GM06990 (cell line): ENCODE data around the gene PRKN.

ENCODE experiments used
- DNase-seq: peaks from one replicate; pipeline ENCODE4 v3.0.0-alpha.2; 2011; ENCODE audit not compliant: insufficient read length; ENCODE audit errors: extremely low read depth
- H3K27me3 ChIP-seq: replicated peaks from 2 replicates; pipeline ENCODE4 v1.6.0; 2011; ENCODE audit warnings: low read length; ENCODE audit not compliant: control insufficient read depth, insufficient read depth
- H3K36me3 ChIP-seq: 2 replicates; pipeline ENCODE4 v1.5.1; 2011; ENCODE audit warnings: low read length; ENCODE audit not compliant: control insufficient read depth, insufficient read depth
- H3K4me3 ChIP-seq: replicated peaks from 2 replicates; pipeline ENCODE4 v1.5.1; 2011; ENCODE audit warnings: low read depth, mild to moderate bottlenecking, control low read depth, low read length
- TF ChIP-seq, protein P1 (sequence below): IDR thresholded peaks from 2 replicates; pipeline ENCODE4 v1.5.1; 2011; ENCODE audit warnings: low read length, control low read depth, mild to moderate bottlenecking, inconsistent platforms; ENCODE audit not compliant: insufficient read depth, poor library complexity, severe bottlenecking

Gene PRKN

DNA sequence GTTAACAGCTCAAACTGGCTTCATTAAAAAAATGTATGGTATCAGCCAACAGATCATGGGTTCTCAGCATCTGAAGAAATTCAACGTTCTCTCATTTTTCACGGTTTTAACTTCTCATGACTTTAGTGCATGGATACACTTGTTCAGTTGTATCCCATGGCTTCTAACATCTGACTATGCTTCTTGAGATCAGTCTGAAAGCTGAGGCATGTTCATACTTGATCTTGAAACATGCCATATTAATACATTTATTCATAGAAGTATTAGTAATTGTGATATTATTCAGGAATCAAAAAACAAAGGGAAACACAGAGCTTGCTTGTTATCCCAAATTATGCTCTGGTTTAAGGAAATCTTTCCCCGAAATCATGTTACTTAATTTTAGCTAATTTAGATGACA lies 649.4 kb downstream of the PRKN start:
- Histone ChIP-seq H3K4me3 (no peak overlapping the region), H3K27me3 (no peaks in the 10 kb centered on the region), H3K36me3 (no peaks in the 10 kb centered on the region)
- TF ChIP-seq, protein P1, sequence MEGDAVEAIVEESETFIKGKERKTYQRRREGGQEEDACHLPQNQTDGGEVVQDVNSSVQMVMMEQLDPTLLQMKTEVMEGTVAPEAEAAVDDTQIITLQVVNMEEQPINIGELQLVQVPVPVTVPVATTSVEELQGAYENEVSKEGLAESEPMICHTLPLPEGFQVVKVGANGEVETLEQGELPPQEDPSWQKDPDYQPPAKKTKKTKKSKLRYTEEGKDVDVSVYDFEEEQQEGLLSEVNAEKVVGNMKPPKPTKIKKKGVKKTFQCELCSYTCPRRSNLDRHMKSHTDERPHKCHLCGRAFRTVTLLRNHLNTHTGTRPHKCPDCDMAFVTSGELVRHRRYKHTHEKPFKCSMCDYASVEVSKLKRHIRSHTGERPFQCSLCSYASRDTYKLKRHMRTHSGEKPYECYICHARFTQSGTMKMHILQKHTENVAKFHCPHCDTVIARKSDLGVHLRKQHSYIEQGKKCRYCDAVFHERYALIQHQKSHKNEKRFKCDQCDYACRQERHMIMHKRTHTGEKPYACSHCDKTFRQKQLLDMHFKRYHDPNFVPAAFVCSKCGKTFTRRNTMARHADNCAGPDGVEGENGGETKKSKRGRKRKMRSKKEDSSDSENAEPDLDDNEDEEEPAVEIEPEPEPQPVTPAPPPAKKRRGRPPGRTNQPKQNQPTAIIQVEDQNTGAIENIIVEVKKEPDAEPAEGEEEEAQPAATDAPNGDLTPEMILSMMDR, result no peak
- no peak for DNase-seq

DNA sequence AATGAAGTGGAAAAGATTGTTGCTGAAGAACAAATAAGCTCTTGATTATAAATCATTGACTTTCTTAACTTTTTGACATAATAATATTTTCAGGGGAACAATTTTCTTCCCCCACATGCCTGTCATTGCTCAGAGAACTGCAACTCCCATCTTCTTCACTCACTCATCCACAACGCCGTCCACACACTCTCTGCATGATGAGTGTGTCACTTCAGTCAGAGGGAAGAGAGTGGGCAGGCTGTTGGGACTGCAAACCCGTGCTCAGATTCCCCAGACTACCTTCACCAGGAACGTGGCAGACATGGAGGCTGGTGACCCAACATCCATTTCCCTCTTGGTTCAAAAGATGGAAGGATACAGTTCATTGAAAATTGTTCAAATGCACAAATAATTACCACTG lies 650.8 kb downstream of the PRKN start:
- no peak for DNase-seq
- no peaks in the 10 kb centered on the region for H3K36me3 ChIP-seq
- TF ChIP-seq, protein P1, result no peak
- no peaks in the 10 kb centered on the region for H3K27me3 ChIP-seq
- H3K4me3 ChIP-seq, result no peak overlapping the region

DNA sequence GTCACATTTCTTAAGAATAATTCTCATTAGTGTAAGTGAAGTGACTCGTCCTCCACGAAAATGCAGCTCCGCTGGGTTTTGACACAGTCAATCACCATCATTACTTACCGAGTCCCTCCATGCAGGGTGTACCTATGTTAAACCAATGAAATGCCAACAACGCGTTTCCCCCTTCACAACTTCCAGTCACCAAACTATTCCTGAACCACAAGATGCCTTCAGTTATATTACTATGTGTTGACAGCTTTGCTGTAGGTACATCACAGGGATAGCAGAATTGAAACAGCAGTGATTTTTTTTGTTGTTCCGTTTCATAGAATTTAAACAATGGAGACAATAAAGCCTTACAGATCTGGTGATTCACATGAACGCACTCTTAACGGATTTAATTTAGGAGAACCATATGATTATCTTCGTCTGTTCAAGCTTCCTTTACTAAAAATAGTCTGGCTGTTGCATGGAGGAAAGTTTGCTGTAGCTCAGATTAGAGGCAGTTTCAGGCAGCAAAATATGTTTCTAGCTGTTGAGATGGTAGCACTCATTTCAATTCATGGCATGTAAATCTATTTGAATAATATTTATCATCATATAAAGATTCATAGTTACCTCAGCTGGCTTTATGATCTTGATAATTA lies 652.8 kb downstream of the PRKN start:
- no peak overlapping the region for H3K4me3 ChIP-seq
- TF ChIP-seq, protein P1, result no peak
- H3K36me3 ChIP-seq, result no peaks in the 10 kb centered on the region
- DNase-seq, result no peak
- no peaks in the 10 kb centered on the region for H3K27me3 ChIP-seq

DNA sequence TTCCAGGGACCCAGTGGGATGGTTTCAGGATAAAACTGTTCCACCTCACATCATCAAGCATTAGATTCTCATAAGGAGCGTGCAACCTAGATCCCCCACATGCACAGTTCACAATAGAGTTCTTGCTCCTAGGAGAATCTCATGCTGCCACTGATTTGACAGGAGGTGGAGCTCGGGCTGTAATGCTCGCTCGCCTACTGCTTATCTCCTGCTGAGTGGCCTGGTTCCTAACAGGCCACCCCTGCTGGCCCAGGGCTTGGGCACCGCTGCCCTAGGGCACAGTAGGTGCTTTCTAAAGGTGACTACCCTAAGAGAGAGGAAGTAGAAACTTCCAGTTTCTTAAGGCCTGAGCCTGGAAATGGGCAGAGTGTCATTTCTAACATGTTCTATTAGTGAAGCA lies 656.9 kb downstream of the PRKN start:
- Histone ChIP-seq H3K4me3 (no peak overlapping the region), H3K36me3 (no peaks in the 10 kb centered on the region), H3K27me3 (no peaks in the 10 kb centered on the region)
- no peak for DNase-seq
- TF ChIP-seq, protein P1, result no peak

DNA sequence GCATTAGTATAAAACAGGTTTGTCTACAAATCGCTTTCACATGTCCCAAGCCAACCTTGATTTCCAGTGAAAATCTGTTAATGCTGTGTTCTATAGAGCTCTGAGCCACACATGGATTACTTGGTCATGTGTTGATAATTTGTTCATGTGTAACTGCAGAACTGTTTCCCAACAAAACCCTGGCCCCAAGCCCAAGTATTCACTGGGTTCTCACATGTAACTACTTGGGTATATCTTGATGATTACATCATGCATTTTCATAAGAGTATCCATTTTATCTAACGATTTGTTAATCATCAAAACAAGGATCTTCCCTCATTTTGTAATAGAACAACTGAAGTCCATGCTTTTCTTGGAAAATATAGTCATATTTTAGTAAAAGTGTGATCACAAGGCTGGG lies 657.6 kb downstream of the PRKN start:
- Histone ChIP-seq H3K4me3 (no peak overlapping the region), H3K27me3 (no peaks in the 10 kb centered on the region), H3K36me3 (no peaks in the 10 kb centered on the region)
- DNase-seq, result no peak
- TF ChIP-seq, protein P1, result no peak

DNA sequence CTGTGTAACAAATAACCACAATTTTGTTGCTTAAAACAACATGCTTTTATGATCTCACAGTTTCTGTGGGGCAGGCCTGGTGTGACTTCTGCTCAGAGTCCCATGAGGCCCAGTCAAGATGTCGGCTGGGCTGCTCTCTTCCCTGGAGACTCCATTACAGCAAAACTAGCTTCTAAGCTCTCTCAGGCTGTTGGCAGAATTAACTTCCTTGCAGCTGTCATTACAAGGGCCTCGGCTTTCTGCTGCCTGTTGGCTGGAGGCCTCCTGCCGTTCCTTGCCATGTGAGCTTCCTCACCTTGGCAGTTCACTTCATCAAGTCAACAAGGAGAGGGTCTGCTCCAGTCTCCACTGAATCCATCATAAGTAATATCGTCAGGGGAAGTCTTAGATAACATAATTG lies 659.2 kb downstream of the PRKN start:
- TF ChIP-seq, protein P1, result no peak
- Histone ChIP-seq H3K4me3 (no peak overlapping the region), H3K27me3 (no peaks in the 10 kb centered on the region), H3K36me3 (no peaks in the 10 kb centered on the region)
- no peak for DNase-seq
